Fibroblast of skin of abdomen (primary cell): ENCODE data around the gene BCL7A.

ENCODE experiments used
- DNase-seq: peaks from one replicate; pipeline ENCODE4 v3.0.0-alpha.2; 2013

The BCL7A gene

DNA sequence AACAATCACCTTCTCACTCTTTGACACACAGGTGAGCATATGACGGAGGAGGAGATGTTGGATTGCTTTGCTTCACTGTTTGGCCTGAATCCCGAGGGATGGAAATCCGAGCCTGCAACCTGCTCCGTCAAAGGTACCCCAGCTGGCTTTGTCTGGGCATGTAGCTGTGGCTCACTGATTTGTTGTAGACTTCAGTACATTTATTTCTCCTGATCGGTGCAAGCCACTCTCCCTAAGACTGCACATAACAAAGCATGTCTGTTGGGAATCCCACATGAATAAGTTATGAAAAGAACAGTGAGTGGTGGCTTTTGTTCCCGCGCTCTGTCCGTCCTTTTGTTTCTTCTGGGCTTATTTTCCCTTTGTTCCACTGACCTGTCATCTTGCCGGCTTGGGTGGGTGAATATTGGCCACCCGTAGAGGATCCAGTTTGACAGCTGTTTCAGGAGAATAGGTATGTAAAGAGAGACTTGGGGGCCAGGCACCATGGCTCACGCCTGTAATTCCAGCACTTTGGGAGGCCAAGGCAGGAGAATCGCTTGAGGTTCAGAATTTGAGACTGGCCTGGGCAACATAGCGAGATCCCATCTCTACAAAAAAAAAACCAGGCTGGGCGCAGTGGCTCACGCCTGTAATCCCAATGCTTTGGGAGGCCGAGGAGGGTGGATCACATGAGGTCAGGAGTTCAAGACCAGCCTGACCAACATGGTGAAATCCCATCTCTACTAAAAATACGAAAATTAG is 20.0 kb upstream of the BCL7A start:
- no peak for DNase-seq

DNA sequence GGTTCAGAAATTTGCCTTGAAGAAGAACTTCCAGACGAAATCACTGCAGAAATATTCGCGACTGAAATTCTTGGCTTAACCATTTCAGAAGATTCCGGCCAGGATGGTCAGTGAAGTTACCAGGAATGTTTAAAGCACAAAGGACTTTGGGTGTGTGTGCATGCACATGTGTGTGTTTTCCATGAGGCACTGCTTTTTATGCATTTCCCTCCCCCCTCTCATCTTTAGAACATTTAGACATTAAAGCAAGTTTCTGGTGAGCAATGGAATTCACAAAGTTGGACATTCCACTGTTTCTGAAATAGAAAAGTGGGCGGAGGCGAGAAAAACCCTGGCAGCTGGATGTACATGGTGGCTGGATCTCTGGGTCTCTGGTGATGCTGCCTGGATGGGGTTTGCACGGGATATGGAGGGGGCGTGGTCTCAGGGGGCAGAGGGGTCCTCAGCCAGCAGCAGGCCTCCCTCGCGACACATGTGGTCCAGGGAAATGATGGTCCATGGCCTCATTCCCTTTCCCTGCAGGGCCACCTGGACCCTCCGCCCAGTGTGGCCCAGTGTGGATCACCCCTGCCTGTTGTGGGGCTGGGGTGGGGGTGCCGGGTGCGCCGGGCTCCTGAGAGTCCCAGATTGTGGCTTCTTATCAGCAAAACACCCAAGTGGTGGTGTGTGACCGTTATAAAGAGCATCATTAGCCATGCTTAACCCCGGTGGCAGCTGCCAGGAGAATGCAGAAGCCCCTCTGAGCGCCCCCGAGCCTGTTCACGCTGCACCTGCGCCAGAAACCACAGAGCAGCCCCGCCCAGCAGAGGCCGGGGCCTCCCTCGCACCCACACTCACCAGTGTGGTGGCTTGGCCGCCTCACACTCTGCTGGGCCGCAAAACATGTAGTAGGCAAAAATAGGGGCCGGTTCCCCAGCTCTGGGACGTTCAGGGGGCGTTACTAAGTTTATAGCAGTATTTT is 17.8 kb upstream of the BCL7A start:
- DNase-seq, result peak; percentile 88

DNA sequence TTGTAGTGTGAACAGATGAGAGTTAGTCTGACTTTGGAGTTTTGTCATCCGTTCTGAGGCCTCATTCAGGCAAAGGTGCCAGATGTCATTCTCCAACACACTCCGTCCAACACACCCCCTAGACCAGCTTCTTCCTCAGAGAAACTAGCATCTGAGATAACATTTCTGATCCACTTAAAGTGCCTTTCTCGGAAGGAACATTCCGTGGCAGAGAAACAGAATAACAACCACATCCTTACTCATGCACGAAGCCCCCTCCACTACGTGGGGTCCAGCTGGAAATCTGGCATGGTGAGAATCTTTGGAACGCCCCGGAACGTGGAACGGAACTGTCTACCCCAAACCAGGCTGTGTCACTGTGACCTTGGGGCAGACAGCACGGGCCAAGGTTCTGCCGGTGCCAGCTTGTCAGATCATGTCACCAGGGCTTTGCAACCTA is 17.0 kb upstream of the BCL7A start:
- DNase-seq, result peak; percentile 59

DNA sequence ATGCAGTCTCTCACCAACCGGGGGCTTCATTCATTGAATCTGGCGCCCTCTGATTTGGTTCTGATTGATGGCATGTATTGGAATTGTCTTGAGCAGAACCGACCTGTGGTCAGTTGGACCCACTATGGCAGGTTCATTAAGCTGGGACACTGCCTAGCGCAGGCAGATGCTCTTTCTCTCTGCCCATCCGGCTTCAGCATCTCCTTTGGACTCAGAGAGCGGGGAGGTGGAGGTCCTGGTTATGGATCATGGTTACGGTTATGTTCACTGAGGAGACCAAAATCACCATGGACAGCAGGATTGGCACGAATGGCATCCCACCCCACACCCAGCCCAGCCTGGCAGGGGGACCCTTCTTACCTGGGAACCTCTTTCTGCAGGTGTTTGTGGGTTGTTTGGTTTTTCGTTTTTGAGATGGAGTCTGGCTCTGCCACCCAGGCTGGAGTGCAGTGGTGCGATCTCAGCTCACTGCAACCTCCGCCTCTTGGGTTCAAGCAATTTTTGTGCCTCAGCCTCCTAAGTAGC is 16.4 kb upstream of the BCL7A start:
- DNase-seq, result no peak

DNA sequence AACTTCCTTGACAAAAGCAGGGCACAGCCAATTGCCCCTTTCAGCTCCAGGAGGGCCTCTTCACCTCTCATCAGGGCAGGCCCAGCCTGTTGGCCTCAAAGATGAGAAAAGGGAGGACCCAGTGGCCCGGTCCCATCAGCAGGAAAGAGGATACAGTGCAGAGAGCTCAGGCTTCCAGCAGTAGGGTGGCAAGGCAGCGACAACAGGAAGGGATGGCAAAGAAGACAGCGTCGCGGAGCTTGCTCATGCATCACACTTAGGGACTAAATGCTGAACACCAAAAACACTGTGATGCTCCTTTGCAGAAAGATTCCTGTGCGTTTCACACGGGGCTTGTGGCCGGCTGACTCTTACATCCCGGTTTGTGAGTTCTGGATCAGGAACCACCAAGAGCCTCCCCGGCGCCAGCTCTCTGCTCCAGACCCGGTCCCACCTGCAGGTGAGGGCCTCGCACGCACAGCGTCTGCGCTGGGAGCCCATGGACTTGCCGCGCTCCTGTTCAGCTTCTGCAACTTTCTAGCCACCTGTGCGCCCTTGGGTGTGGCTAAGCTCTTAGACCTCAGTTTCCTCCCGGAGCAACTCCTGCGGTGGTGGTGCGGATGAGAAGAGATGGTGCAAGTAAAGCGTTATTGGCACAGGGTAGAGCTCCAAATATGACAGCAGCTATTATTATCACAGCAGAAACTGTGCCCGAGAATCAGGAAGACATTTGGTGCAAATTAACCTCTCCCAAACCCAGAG is 15.3 kb upstream of the BCL7A start:
- no peak for DNase-seq

DNA sequence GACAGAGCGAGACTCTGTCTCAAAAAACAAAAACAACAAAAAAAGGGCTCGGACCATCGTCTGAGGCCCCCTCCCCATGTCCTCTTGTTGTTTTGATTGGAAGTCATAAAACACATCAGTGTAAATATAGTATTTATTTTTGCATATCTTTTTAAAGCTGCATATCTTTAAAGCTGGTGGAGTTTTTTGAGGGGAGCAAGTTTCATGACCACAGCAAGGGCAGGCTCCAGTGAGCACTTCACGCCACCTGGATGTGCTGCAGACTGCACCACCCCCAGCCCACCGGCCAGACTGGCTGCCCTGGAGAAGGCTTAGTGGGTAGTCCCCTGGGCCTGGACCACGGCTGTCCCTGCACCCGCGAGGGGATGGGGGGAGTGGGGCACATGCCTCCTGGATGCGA is 11.9 kb upstream of the BCL7A start:
- DNase-seq, result no peak

DNA sequence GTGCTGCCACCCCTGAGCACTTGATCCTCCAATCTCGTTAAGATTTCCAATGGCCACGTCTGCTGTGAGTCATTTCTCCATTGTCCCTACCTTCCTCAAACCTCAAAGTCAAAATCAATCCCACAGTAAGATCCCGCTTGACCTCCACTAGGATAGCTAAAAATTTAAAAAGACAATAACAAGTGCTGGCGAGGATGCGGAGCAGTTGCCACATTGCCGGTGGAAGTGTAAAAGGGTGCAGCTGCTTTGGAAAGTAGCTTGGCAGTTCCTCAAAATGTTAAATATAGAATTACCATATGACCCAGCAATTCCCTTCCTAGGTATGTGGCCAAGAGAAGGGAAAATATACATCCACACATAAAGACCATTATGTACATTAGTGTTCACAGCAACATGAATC is 9.5 kb upstream of the BCL7A start:
- no peak for DNase-seq

DNA sequence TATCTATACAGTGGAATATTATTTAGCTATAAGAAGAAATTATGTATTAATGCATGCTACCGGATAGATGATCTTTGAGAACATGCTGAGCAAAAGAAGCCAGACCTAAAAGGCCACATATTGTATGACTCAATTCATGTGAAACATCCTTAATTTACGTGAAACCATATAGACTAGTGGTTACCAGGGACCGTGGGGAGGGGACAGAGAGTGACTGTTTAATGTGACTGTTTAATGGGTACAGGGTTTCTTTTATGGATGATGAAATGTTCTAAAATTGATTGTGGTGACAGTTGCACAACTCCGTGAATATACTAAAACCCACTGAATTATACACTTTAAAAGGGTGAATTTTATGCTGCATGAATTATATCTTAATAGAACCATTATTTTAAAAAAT is 8.5 kb upstream of the BCL7A start:
- DNase-seq, result no peak

DNA sequence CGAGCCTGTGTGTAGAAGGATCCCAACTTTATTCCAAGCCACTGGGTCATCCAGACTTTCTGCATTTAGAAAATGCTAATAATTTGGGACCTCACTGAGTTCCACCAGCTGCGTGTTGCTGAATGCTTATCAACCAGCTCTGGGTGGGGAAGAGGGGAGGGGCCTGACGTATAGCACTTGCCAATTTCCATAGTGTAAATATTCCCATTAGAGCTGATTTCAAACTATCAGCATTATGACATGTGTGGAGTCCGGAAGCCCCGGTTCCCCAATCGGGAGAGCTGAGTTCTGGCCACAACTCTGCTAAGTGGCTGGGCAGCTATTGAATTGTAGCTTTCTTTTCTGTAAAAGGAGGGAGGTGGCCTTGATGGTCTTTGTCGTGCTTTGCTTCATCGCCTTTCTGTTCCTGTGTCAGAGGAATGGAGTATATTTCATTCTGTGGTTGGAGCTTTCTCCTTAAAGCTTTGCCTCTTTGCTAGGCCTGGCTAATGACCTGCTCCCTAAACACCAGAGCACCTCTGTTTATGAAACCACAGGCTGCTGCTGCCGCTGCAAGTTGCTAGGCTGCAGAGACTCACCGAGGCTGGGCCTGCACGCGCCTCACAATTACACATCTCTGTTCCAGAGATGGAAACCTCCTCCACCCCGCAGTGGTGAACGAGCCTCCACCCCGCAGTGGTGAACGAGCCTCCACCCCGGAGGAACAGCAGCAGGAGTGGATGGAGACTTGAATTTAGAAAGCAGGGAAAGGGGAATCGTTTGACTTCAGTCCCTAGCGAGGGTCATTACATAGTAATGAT is 7.7 kb upstream of the BCL7A start:
- no peak for DNase-seq

DNA sequence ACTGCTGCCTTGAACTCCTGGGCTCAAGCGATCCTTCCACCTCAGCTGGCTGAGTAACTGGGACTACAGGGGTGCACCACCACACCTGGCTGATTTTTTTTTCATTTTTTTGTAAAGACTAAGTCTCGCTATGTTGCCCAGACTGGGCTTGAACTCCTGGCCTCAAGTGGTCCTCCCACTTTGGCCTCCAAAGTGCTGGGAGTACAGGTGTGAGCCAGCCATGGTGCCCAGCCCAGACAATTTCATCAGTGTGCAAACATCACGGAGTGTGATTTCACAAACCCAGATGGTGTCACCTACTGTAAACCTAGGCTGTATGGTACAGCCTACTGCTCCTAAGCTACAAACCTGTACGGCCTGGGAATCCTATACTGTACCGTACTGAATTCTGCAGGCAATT is 6.9 kb upstream of the BCL7A start:
- no peak for DNase-seq

DNA sequence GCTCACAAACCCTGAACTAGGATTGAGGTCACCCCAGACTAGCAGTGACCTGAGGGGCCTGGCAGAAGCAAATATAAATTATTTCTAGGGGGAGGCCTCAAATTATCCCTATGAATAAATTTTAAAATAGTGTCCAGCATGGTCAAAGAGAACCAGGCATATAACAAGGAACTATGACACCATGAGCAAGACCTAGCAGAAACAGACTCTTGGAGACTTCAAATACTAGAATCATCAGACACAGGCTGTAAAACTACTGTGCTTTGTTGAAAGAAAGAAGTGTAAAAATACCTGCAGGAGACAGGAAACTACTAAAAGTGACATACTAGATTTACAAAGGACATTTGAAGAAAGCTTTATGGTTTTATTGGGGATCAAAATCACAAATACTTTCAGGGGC is 3.2 kb upstream of the BCL7A start:
- no peak for DNase-seq

DNA sequence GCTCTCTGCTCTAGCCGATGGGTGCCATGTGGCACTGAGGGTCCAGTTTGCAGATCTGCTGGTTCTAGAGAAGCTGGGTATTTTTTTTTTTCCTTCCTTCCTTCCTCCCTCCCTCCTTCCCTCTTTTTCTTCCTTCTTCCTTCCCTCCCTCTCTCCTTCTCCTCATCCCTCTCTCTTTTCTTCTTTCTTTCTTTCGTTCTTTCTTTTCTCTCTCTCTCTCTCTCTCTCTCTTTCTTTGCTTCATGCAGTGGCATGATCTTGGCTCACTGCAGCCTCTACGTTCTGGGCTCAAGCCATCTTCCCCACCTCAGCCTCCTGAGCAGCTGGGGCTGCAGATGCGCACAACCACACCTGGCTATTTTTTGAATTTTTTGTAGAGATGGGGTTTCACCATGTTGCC is 2.7 kb upstream of the BCL7A start:
- no peak for DNase-seq

DNA sequence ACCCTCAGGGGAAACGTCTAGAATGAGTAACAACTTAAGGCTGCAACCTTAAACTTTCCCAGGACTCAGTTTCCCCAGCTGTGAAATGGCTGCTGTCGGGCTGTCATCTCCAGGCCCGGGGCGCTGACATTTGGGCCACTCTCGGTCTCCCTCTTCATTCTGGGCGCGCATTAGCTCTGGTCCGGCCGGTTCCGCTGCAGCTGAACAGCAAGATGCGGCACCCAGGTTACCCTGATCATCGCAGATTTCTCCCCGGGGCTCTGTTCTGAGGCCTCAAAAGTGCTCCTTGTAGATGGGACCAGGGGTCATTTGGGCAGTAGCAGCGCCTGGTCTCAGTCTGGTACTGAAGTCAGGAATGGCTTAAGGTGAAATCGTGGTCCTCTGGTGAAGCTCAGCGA is 890 bp upstream of the BCL7A start:
- no peak for DNase-seq

DNA sequence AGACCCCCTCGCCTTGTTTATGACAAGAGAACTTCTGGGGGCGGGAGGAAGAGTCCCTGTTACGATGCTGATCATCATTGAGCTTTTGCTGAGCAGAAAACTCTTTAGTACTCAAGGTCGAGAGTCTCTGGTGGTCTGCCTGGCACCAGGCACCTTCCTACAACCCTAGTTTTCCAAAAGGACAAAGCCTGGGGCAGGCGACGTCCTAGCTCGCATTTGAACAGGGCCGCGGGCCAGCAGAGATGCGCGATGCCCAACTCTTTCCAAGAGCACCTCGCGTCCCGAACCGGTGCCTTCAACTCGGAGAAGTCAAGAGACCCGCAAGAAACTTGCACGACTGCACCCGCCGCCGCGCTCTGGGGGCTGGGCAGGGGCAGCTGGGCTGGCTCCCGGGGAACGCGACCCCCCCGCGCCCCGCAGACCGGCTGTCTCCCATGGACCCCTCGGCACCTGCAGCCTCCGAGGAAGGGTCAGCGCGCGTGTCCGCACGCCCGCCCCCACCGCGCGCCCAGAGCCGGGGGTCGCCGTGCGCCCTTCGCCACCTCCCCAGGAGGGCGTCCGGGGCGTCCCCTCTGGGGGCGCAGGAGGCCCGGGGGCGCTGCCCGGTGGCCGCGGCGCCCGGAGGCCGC is 377 bp upstream of the BCL7A start:
- peak; percentile 20 for DNase-seq

DNA sequence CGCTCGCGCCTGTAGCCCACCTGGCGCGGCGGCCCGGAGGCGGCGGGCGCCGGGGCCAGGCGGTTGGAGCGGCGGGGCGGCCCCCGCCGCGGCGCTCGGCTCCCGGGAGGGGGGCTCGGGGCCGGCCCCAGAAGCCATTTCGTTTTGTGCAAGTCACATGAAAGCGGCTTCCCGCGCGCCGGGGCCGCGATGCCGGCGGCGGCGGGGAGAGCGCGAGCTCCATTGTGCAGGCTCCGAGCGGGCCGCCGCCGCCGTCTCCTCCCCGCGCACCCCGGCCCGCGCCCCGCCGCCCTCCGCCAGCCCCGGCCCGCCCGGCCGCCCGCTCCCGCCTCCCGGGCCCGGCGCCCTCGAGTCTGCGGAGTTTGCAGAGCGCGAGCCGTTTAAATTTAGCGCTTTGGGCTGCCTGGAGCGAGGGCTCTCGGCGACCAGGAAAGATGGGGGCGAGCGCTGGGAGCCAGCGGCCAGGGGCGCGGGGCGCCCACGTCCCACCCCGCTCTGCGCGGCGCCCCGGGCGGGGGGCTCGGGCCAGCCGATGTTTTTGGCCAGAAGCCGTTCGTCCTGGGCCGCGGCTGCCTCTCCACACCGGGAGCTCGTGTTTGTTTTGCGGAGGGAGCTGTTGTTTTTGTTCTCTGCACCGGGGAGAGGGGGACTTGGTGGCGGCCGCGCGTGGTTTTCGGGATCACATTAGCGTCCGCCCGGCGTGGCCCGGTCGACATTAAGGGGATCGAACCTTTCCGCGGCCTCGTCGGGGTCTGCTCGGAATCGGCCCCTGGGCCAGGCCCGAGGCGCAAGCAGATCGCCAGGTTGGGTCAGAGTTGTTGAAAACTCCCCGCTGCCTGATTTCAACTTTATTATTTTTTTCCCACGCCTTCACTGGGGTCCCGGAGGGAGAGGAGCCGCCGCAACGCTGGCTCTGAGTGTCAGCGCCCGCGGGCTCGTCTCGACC is 982 bp downstream of the BCL7A start:
- peak; percentile 25 for DNase-seq

DNA sequence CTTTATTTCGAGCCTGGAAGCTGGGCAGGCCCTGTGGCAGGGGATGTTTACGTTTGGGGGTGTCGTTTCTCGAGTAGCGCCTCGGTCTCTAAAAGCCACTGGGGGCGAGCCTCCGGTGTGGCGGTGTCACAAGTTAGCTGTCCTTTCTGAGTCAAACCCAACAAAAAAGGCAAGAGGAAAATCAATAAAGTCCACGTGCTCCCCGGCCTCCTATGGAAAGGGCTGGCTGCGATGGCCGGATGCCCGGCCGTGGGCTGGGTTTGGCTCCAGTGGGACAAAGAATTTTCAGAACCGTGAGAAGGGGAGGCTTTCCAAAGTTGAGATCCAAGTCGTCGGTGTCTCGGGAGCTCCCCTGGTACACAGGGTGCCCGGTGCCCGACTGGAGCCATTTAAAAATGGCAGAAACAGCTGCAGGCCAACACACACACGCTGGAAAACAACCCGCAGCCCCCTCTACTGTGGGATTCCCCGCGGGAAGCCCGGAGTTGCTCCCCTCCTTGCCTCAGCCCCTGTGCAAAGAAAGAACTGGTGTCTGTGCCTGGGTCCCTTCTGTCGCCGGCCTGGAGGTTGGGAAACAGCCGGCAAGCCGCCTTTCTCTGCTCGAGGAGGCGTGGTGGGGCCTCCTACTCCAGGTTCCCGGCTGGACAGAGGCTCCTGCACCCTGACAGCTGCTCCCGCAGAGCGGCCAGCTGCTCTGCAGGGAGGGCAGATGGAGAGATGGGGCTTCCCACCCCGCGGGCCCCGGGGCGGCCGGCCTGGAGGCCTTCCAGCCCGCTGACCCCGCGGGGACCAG is 1.9 kb downstream of the BCL7A start:
- peak; percentile 62 for DNase-seq

DNA sequence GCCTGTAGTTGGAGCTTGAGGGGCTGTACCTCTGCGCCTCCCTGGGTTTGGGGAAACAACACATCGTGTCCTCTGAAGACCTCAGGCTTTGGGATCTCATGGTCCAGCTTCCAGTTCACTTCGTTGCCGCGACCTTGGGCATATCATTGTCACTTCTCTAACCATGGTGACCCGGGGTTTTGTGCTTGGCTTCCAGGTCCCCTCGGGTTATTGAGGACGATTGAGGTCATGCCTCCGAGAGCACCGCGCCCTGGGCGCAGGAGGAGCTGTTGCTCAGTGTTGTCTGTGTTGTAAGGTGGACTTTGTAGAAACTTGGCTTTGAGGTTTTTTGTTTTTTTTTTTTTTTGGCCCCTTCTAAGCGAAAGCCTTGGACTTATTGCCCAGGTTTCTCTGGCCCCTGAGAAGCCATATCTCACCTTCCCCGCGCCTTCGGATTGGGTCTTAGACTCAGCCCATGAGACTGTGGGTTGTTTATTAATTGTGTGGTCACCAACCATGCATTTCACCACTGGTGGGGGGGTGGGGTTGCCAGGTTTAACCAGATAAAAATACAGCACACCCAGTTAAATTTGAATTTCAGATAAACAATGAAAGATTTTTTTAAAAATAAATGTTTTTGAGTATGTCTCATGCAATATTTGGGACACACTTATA is 2.6 kb downstream of the BCL7A start:
- no peak for DNase-seq

DNA sequence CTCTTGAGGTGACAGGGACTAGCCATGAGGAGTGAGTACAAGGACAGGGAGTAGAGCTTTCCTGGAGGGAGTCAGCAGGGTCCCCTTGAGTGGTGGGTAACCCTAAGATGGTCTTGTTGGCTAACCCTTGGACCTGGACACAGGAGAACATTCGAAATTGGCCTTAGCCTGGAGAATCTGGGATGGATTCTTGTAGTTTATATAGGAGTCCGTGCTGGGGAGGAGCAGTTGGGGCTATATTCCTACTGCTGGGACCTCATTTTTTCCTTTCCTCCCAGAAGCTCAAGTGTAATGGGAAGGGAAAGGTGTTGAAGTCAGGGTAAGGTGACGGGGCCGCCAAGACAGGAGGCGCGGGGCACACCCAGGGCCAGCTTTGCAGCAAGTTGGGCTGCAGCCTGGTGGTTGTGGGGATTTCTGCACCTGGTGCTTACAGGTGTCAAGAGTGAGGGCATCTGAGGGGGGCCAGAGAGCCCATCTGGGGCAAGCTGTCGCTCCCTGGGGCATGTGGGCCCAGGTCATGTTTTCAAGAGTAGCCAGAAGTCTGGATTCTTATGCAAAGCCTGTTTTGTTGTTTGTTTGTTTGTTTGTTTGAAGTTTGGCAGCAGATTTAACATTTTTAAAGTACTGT is 5.1 kb downstream of the BCL7A start:
- DNase-seq, result no peak
